CD4-positive, alpha-beta T cell treated with Interleukin-17A for 1 hour (primary cell): ENCODE measurements around the gene STARD6.
"Not testable (repeated sequence)": the region's sequence is repeated elsewhere in the genome, so short reads cannot be mapped to it uniquely, and the experiment has no call there.

Experiments used
- DNase-seq: peaks from one replicate; pipeline ENCODE4 v3.0.0-alpha.2; 2020

Gene STARD6

GRCh38 chr18:54357660-54358494 lies at the start of gene STARD6, which contains the start of gene C18orf54:
Gene STARD6, minus strand, starts transcription at chr18:54357858. Its CDS starts 3,285 bp downstream, at chr18:54354573.
Gene C18orf54, plus strand, starts transcription at chr18:54357906. Its CDS starts 2,667 bp downstream, at chr18:54360573.
- peak; percentile 92 for DNase-seq

GRCh38 chr18:54405290-54405689 lies 47.6 kb upstream of the STARD6 start:
- no peak for DNase-seq

GRCh38 chr18:54396760-54397159 lies 39.1 kb upstream of the STARD6 start:
- DNase-seq, result no peak

- DNase-seq, result no peak
These were observed 36.1 kb upstream of the STARD6 start for GRCh38 chr18:54393648-54394294.

- peak; percentile 70 for DNase-seq
These were observed 34.9 kb upstream of the STARD6 start for GRCh38 chr18:54392543-54393023.

GRCh38 chr18:54390838-54391237 lies 33.2 kb upstream of the STARD6 start:
- DNase-seq, result no peak

GRCh38 chr18:54389143-54389505 lies 31.5 kb upstream of the STARD6 start:
- no peak for DNase-seq

- no peak for DNase-seq
These were observed 30.8 kb upstream of the STARD6 start for GRCh38 chr18:54388203-54389142.

GRCh38 chr18:54387631-54388030 lies 30.0 kb upstream of the STARD6 start:
- no peak for DNase-seq

- not testable (repeated sequence) for DNase-seq
These were observed 29.3 kb upstream of the STARD6 start for GRCh38 chr18:54386800-54387495.

- DNase-seq, result no peak
These were observed 28.4 kb upstream of the STARD6 start for GRCh38 chr18:54386043-54386442.

GRCh38 chr18:54382733-54383252 lies 25.1 kb upstream of the STARD6 start:
- no peak for DNase-seq

- DNase-seq, result no peak
These were observed 24.4 kb upstream of the STARD6 start for GRCh38 chr18:54382076-54382475.

- DNase-seq, result no peak
These were observed 24.0 kb upstream of the STARD6 start for GRCh38 chr18:54381640-54382039.

GRCh38 chr18:54378057-54378456 lies 20.4 kb upstream of the STARD6 start:
- DNase-seq, result no peak

- no peak for DNase-seq
These were observed 2.7 kb upstream of the STARD6 start for GRCh38 chr18:54360406-54360805.

GRCh38 chr18:54359233-54359632 lies 1.6 kb upstream of the STARD6 start:
- DNase-seq, result no peak

GRCh38 chr18:54358495-54359040 lies 910 bp upstream of the STARD6 start:
- DNase-seq, result peak; percentile 4

- no peak for DNase-seq
These were observed 487 bp downstream of the STARD6 start for GRCh38 chr18:54357082-54357659.

- DNase-seq, result no peak
These were observed 6.5 kb downstream of the STARD6 start for GRCh38 chr18:54351186-54351585.

- DNase-seq, result no peak
These were observed 19.4 kb downstream of the STARD6 start for GRCh38 chr18:54338230-54338629.
